ENCODE measurements around the gene BLMH.

BLMH gene, protein sequence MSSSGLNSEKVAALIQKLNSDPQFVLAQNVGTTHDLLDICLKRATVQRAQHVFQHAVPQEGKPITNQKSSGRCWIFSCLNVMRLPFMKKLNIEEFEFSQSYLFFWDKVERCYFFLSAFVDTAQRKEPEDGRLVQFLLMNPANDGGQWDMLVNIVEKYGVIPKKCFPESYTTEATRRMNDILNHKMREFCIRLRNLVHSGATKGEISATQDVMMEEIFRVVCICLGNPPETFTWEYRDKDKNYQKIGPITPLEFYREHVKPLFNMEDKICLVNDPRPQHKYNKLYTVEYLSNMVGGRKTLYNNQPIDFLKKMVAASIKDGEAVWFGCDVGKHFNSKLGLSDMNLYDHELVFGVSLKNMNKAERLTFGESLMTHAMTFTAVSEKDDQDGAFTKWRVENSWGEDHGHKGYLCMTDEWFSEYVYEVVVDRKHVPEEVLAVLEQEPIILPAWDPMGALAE

DNA sequence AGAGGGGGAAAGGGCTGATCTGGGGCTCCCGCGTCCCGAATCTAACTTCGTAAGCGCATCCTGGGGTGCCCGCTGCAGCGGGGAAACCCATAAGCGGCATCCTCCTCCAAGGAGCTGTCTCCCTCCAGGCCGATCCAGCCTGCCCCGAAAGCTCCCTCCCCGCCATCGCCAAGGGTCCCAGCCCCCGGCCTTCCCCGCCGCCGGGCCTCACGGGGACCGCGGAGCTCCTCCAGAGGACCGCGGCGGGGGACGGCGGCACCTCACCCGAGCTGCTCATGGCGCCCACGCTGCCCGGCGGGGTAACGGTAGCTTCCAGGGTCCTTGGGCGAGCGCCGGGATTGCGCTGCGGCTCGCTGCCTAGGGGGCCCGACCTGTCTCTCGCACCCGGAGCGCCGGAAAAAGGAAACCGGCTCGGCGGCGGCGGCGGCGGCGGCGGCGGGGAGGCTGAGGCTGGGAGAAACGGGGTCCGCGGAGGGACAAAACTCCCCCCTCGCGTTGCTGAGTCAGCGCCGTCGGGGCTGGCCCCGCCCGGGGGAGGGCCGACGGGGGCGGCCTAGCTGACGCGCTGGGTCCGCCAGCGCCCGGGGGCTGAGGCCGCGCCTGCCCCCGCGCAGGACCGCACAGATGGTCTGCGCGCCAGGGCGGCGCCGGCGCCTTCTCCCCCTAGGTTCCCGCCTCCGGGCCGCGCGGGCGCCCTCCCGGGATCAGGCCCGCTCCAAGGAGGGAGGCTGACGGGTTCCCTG lies at the start of gene BLMH:
BLMH (minus strand) TSS at position 402 of the 743 bp plus-strand sequence; CDS start at position 277, 125 bp downstream.
- no peak for DNase-seq

DNA sequence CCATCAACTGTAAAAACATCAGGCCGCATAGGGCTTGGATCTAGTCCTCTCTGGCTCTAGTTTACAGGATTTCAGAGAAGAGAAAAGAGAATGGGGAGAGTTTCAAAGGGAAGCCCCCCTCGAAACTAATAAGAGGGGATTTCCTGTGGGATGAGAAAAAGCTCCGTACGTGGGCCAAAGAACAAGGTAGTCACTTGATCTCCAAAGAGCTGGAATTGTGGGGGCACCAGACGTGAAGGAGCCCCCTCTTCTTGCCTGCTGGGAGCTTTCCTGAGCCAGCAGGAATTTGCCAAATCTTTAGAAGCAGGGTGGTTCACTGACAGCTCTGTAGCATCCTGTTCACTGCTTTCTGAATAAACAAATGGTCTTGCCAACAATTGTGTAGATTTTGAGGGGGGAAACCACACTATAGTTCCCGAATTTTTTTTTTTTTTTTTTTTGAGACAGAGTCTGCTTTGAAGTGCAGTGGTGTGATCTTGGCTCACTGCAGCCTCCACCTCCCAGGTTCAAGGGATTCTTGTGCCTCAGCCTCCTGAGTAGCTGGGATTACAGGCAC lies 49.1 kb upstream of the BLMH start:
- no peak for DNase-seq

DNA sequence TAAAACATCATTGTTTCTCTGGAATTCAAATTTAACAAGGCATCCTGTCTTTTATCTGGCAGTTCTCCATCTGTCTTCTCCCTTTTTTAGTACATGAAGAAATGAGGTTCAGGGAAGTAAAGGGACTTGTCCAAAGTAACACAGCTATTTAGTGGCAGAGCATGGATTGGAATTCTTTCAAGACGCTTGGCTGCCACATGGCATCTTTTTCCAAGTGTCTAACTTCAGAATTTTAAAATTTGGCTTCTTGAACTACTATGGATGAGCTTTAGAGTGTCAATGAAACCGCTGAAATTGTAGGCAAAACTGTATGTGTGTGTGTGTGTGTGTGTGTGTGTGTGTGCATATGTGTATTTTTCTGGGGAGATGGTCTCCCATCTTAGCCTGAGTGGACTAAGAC lies 47.3 kb upstream of the BLMH start:
- no peak for DNase-seq

DNA sequence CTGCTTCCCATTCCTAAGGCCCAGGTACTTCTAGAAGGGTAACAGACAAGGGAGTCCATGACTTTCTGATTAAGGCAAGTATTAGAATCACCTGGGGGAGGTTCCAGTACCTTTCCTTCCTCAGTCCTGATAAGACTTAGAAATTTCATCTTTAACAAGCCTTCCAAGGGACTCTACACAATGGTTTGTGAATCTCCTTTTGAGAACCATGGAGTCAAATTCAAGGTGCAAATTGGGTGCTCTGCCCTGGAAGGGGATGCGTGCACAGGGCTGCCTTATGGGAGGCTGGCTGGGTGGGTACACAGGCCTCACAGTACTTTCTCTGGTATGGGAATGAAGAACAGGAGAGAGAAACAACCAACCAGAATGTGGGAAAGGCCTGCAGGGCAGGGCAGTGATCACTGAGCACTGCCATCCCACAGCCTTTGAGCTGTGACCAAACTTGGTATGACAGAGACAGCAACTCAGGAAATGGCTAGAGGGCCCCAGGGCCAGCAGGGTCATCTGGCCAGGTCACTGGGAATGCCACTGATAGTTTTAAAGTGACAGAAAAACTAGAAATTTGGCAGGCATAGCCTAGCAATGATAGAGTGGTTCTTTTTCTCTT lies 45.8 kb upstream of the BLMH start:
- DNase-seq: no peak

DNA sequence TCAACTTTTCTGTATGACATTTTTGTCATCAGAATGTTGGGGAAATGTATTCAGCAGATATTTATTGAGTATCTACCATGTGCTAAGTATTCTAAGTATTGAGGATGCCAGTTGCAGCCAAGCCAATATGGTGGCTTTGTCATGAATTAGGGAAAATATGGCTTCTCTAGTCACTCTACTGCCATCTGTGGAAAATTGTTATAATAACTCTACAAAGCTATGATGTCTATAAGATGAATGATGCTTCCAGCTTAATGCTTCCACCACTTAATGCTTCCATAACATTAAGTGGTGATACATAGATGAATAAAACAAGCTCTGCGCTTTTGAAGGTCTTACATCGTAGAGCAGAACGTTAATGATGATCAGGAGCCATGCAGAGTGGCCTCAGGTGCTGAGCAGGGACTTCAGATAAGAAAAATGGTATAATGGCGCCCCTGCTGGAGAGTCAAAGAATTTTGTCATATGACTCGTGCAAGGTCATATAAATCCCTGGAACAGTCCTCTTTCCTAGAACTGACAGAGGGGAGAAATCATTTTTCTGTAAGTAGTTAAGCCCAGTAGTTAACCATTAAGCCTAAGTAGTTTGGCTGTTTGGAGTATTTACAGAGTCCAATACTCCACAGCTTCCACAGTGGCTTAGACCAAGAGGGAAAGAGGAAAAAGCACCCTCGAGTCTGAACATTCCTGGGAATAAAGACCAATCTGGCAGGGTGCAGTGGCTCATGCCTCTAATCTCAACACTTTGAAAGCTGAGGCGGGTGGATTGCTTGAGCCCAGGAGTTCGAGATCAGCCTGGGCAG lies 44.8 kb upstream of the BLMH start:
- peak; percentile 25 for DNase-seq

DNA sequence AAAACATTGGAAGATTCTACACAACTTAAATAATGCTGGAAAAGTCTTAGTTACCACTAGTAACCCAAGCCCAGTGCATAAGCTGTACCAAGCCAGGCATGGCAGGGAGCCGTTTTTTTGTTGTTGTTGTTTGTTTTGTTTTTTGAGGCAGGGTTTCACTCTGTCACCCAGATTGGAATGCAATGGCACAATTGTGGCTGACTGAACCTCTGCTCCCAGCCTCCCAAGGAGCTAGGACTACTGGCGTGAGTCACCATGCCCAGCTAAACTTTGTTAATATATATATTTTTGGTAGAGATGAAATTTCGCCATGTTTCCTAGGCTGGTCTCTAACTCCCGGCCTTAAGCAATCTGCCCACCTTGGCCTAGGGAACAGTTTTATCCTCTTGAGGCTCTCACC lies 42.7 kb upstream of the BLMH start:
- no peak for DNase-seq

DNA sequence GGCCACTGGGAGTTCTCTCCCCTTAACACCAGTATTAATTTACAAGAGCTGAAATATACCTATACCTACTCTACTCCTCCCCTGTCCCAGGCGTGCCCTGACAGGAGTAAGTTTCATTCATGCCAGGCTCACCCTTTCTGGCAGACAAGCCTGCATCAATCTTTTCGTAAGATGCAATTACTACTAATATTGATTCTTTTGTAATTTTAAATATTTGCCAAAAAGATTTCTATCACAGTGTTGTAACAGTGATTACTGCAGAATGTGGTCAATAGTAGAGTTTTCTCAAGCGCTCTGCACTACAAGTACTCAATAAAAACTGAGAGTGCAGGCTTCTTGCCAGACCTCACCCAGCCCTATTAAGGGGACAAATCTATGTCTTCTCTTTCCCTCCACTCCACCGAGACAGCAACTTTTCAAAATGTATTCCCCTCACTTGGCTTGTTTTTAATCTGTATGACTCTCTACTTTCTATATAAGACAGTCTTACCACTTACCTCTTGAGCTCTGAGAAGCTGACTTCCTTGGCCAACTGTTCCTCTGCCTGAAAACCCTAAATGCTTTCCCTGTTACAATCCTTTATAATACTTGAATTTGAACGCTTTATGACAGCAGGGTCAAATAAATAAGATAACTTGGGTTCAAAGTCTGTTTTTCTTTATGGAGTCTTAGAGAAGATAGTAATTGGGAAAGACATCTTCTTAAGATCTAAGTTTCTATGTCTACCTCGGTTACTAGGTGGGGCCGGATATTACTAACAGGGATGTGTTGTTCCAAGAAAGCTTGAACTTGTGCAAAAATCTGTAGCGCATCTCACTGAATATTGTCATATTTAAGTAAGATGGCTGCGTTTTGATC lies 42.0 kb upstream of the BLMH start, which contains the start of gene TMIGD1:
TMIGD1 (minus strand) TSS at position 555 of the 858 bp plus-strand sequence. CDS start 1,924 bp downstream, outside the sequence.
- DNase-seq: no peak

DNA sequence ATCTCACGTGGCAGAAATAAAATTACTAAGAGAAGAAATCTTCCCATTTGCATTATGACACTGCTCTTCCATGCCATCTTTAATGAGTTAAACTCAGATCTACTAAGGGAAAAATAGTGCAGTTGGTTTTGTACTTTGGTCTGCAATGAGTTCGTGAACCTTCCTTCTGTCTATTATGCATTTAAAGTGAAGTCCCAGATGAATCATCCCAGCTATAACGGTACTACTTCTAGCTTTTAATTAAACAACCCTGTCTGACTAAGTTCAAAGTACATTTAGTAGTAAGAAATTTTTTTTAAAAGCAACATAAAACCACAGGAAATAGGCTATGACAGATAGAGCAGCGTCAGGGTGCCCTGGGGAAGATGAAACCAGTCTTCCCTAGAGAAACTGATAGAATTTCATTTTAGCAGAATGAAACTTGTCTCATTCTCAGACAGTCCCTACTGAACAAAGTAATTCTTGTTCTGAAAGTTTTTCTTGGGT lies 40.4 kb upstream of the BLMH start:
- DNase-seq: no peak

DNA sequence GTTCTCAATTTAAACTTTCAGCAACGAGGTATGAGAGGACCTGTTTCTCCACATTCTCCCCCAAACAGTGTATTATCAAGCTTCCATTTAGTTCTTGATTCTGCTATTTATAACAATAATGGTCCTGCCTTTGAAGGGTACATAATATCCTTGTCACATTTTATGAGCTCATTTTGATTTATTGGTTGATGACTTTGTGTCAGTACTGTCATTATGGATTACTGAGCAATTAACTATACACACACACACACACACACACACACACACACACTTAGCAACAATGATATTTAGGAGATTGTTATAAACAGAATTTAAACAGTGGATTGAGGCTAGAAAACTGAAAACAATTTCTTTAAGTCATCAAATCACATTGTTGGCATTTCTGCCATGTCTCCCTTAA lies 35.1 kb upstream of the BLMH start:
- no peak for DNase-seq

DNA sequence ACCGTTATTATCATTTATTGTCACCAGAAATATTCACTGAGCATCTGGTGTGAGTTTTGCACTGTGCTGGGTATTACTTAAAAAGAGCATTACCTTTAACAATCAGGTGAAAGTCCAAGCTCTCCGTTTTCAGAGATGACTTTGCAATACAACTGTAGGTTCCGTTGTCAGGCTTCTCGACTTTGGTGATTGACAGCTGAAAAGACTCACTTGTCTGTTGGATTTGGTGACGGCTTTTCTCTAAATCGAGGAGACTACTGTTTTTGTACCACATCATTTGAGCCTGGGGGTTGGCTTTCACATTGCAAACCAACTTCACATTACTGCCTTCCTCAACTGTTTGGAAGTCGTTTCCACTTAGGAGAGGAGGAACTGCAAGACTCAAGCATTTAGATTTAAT lies 33.0 kb upstream of the BLMH start:
- no peak for DNase-seq

DNA sequence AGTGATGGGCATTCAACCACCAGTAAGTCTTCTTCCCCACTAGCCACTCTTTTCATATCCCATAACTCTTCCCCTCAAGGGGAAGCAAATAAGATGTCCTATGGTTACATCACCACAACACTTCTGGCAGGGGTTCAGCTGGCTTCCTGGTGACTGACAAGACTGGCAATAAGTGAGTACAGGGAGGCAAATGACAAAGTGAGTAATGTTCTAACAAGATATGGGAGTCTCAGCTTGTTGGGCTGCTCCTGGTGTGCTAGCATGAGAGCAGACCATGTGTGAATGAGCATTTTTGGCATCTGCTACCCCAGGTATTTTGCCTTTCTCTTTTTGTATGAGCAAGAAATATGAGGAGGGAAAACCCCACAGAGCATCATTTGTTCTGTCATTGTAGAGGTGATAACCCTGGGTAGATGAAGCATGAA lies 32.2 kb upstream of the BLMH start:
- peak; percentile 7 for DNase-seq

DNA sequence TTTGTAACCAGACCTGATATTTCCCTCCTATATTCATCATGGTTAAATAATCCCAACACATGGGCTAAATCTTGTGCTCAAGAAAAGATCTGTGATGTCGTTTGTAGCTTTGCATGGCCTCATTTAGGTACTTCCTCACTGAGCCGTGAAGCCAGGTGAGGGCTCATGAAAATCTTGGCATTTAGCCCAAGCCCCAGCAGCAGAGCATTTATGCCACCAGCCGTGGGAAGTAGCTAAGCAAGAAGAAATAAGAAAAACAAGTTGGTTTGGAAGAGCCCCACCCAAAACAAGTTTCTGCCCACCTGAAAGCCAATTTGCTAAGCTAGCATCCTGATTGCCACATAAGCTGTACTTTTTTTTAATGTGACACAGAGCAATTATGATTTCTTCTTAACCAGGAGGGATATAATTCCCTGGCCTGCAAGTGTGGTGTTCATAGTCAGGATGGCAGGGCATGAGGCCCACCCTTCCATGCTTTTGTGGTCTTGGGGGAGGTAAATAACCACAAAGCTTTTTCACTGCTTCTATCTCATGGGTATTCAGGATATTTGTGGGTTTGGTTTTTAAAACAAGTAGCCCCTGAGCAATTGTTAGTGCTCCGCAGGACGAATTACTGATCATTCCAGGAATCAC lies 31.6 kb upstream of the BLMH start:
- DNase-seq: no peak

DNA sequence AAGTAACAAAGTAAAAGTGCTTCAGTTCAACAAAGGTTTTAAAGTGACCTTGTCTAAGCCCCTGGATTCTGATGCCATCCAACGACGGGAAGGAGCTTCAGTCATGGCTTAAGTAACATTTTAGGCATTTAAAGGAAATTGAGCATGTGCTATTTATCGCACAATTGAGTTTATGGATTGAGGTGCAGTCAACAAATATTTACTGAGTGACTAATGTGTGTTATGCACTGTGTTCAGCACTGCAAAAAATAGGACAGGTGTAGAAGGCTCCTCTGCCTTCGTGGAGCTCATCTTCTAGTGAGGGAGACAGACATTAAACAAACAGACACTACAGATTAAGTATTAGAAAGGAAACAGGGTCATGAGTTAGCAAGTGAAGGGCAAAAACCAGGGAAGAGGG lies 29.6 kb upstream of the BLMH start:
- no peak for DNase-seq

DNA sequence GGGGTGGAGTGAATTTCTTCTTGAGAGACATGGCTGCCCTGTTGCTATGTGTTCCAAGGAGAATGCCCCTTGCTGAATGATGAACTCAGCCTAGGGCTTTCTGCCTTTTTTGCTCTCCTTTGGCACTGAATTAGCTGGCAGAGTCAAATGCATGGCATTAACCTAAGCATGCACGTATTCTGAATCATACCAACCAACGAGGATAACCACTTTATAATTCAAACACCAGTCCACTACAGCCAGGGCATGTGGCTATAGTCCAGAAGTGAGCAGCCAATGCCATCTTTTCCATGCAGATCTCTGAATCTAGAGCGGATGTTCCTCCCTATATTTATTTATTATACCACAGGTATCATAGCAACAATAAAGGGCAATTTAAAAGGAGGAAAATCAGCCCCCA lies 26.4 kb upstream of the BLMH start:
- DNase-seq: no peak

DNA sequence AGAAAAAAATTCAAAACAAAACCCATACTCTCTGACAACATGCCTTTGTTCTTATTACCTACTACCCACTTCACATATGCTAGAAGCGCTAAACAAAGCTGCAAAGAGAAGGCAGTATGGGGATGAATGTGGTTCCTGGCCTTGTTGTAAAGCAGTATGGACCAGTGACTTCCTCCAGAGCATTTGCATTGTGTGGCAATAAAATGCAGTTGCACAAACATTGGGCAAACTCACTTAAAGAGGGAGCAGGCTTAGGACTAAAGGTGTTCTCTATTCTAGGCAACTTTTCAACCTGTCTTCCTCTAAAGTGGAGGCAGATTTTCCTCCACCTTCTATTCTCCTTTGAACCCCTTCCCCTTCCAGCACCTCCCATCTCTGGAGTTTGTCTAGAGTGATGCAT lies 25.0 kb upstream of the BLMH start:
- DNase-seq: peak; percentile 1

DNA sequence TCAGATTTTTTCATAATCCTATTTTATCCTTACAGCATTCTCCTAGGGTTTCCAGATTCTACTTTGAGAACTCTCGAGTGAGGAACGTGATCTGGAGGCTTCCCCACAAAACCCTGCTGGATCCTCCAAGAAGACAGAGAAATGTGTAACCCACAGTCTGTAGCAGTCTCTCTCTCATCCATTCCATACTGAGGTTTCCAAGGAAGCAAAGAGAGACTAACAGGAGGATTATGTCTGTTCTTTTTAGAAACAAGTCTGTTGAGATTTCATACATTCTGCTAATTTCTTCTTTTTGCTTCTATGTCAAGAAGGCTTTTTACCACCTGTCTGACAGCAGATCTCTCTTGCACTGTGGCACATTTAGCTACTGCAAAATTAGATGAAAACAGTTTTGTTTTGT lies 23.4 kb upstream of the BLMH start:
- no peak for DNase-seq

DNA sequence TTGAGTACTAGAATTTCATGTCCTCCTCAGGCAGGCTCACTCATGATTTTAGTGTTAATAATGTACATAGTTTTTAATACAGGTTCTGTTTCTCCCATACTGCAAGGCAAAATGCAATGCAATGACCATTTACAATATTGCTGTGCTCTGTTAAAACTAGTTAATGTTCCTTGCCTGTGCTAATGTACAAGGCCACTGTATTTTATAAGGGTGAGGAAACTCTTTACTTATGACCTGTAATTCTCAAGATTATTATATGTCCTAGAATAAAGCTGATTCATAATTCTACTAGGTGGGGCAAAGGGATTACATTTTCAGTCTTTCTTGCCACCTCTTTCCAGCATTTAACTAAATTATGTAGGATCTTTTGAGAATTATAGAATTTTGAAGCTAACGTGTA lies 22.7 kb upstream of the BLMH start:
- no peak for DNase-seq

DNA sequence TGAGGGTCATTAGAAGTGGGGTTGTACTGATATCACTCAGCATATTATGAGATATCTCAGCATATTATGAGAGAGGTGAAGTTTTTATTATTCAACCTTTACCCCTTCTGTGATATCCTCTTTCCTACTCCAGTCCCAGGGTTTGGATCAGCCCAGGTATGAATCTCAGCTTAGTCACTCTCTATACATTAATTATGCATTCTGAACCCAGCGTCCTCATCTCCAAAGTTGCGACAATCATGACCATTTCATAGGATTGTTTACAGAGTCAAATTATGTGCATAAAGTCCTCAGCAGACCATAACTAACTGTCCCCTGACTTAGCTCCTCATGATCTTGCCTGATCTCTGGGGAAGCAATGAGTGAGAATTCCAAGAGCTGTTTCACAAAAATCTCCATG lies 20.5 kb upstream of the BLMH start:
- no peak for DNase-seq

DNA sequence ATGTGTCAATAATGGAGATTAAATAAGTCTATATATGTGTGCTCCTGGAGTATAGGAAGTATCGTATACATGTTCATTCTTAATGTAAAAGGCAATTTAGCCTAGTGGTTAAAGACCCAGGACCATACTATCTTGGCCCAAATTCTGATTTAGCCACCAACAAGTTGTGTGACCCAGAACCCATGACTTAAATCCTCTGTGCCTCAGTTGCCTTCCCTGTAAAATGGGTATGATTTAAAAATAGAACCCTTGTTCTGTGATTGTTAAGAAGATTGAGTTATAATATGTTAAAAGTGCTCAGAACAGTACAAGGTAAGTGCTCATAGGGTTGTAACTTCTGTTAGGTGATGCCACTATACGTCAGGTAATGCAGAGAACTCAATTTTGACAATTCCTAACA lies 18.8 kb upstream of the BLMH start:
- DNase-seq: no peak

DNA sequence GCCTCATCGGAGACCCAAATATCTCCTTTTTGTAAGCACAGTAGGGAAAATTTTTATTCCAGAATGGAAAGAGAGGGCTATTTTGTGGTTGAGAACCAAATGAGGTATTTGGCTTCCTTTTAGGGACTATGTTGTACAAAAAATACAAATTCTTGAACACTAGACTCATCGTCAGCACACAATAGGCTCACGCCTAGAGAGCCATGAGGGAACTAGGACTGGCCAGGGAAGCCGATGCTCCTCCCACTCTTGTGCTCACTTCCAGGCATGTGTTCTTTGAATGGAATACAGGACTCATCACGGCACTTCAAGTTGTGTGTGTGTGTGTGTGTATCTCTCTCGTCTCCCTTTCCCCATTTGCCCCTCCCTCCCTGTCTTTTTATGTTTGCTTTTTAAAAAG lies 17.8 kb upstream of the BLMH start:
- DNase-seq: no peak

DNA sequence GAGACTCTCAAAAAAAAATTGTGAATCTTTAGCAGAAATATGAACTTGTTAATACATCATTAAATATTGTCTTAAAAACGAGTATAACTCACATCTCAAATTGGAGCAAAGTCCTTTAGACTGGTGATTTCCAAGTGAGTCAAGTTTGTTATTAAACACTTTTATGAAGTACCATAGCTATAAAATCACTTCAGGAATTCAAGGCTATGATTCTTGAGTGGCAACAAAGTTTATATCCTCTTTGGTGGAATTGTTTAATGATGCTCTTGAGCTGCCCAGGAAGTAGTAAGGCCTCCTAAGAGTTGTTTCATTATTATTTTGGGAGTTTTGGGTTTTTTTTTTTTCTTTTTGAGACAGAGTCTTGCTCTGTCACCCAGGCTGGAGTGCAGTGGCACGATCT lies 16.7 kb upstream of the BLMH start:
- no peak for DNase-seq
